ENCODE data around the gene APOLD1.

Gene APOLD1

GRCh38 chr12:12747278-12747677 is 38.2 kb upstream of the APOLD1 start:
- Histone ChIP-seq H3K4me1 (ENCODE audit: low read length) (no peaks in the 10 kb centered on the region), H3K9ac (ENCODE audit: low read length) (no peak overlapping the region), H3K4me2 (ENCODE audit: low read depth, low read length) (no peak overlapping the region), H3K4me3 (ENCODE audit: low read length) (no peak overlapping the region), H3K79me2 (ENCODE audit: low read length) (peaks cover 77% of the 10 kb centered on the region), H3K36me3 (replicated peaks; ENCODE audit: insufficient read depth, low read length) (no peaks in the 10 kb centered on the region), H2AFZ (ENCODE audit: low read length) (no peak overlapping the region), H3K27ac (ENCODE audit: low read length) (no peak overlapping the region), H3F3A (ENCODE audit: insufficient read depth, low read length) (no peaks in the 10 kb centered on the region), H3K9me2 (replicated peaks; ENCODE audit: insufficient read depth, low read length) (no peaks in the 10 kb centered on the region), H3K27me3 (replicated peaks; ENCODE audit: insufficient read depth, low read length) (no peaks in the 10 kb centered on the region), H4K20me1 (ENCODE audit: insufficient read depth, low read length) (no peaks in the 10 kb centered on the region), H3K9me3 (replicated peaks; ENCODE audit: insufficient read depth, low read length) (no peaks in the 10 kb centered on the region)
- no peak for DNase-seq
- no peak for TF ChIP-seq EZH2 (optimal IDR thresholded peaks at IDR 0.05; ENCODE audit: low read depth, low read length)
- TF ChIP-seq EZH2phosphoT487 (IDR thresholded peaks at IDR 0.05; ENCODE audit: low read length): no peak
- no peak for TF ChIP-seq CTCF (IDR thresholded peaks at IDR 0.05; ENCODE audit: low read length)

GRCh38 chr12:12748044-12748443 is 37.4 kb upstream of the APOLD1 start:
- no peak overlapping the region for H3K4me2 ChIP-seq (ENCODE audit: low read depth, low read length)

GRCh38 chr12:12749433-12749832 is 36.0 kb upstream of the APOLD1 start:
- DNase-seq: no peak
- Histone ChIP-seq H3K36me3 (replicated peaks; ENCODE audit: insufficient read depth, low read length) (no peaks in the 10 kb centered on the region), H2AFZ (ENCODE audit: low read length) (no peak overlapping the region), H3K9ac (ENCODE audit: low read length) (no peak overlapping the region), H3K4me1 (ENCODE audit: low read length) (no peaks in the 10 kb centered on the region), H3K4me3 (ENCODE audit: low read length) (no peak overlapping the region), H3K4me2 (ENCODE audit: low read depth, low read length) (no peak overlapping the region), H3F3A (ENCODE audit: insufficient read depth, low read length) (no peaks in the 10 kb centered on the region), H3K27ac (ENCODE audit: low read length) (no peak overlapping the region), H3K27me3 (replicated peaks; ENCODE audit: insufficient read depth, low read length) (no peaks in the 10 kb centered on the region), H4K20me1 (ENCODE audit: insufficient read depth, low read length) (no peaks in the 10 kb centered on the region), H3K9me2 (replicated peaks; ENCODE audit: insufficient read depth, low read length) (no peaks in the 10 kb centered on the region), H3K9me3 (replicated peaks; ENCODE audit: insufficient read depth, low read length) (no peaks in the 10 kb centered on the region), H3K79me2 (ENCODE audit: low read length) (peaks cover 63% of the 10 kb centered on the region)
- no peak for TF ChIP-seq EZH2phosphoT487 (IDR thresholded peaks at IDR 0.05; ENCODE audit: low read length)
- TF ChIP-seq EZH2 (optimal IDR thresholded peaks at IDR 0.05; ENCODE audit: low read depth, low read length): no peak
- no peak for TF ChIP-seq CTCF (IDR thresholded peaks at IDR 0.05; ENCODE audit: low read length)

More at GRCh38 chr12:12748044-12748443, 37.4 kb upstream of the APOLD1 start:
- H3K79me2 ChIP-seq (ENCODE audit: low read length): peaks cover 72% of the 10 kb centered on the region
- no peak overlapping the region for H2AFZ ChIP-seq (ENCODE audit: low read length)
- DNase-seq: no peak
- H3K4me3 ChIP-seq (ENCODE audit: low read length): no peak overlapping the region
- no peaks in the 10 kb centered on the region for H3K9me2 ChIP-seq (replicated peaks; ENCODE audit: insufficient read depth, low read length)
- no peak overlapping the region for H3K9ac ChIP-seq (ENCODE audit: low read length)
- TF ChIP-seq EZH2phosphoT487 (IDR thresholded peaks at IDR 0.05; ENCODE audit: low read length) (no peak), EZH2 (optimal IDR thresholded peaks at IDR 0.05; ENCODE audit: low read depth, low read length) (no peak), CTCF (IDR thresholded peaks at IDR 0.05; ENCODE audit: low read length) (no peak)
- no peaks in the 10 kb centered on the region for H3K36me3 ChIP-seq (replicated peaks; ENCODE audit: insufficient read depth, low read length)
- no peak overlapping the region for H3K27ac ChIP-seq (ENCODE audit: low read length)
- no peaks in the 10 kb centered on the region for H3K27me3 ChIP-seq (replicated peaks; ENCODE audit: insufficient read depth, low read length)
- no peaks in the 10 kb centered on the region for H4K20me1 ChIP-seq (ENCODE audit: insufficient read depth, low read length)
- no peaks in the 10 kb centered on the region for H3F3A ChIP-seq (ENCODE audit: insufficient read depth, low read length)
- H3K4me1 ChIP-seq (ENCODE audit: low read length): no peaks in the 10 kb centered on the region
- no peaks in the 10 kb centered on the region for H3K9me3 ChIP-seq (replicated peaks; ENCODE audit: insufficient read depth, low read length)

Data from MM.1S (cell line).